Measurements from ENCODE around the gene NRXN3. TPM values are rescaled to one million over a fixed set of nuclear protein-coding genes. Genes with fewer than 3 reads are reported as not detected.

NRXN3 gene
- total and polyA plus RNA-seq, 5 donors from 2014 or later: not detected

GRCh38 chr14:78595797-78596196 is 425.6 kb downstream of the NRXN3 start:
- DNase-seq (no peak), ATAC-seq (ENCODE audit: low read depth in 2 of 2) (no peak)
- no peaks in the 10 kb centered on the region for H3K27me3 Mint-ChIP-seq
- Histone ChIP-seq H3K36me3 (ENCODE audit: control insufficient read depth, insufficient read depth, low read length) (no peaks in the 10 kb centered on the region), H3K27ac (ENCODE audit: insufficient read depth, low read length, poor library complexity, severe bottlenecking) (no peak overlapping the region), H3K4me1 (ENCODE audit: control insufficient read depth, insufficient read depth, low read length, poor library complexity, severe bottlenecking) (no peaks in the 10 kb centered on the region), H3K9me3 (ENCODE audit: control insufficient read depth in 2 of 2, low read length in 2 of 2) (no peaks in the 10 kb centered on the region), H3K4me3 (ENCODE audit: low read depth, low read length) (no peak overlapping the region), H3K27me3 (ENCODE audit: control insufficient read depth, insufficient read depth, low read length) (no peaks in the 10 kb centered on the region)
- no peaks in the 10 kb centered on the region for H3K9me3 Mint-ChIP-seq
- H3K4me1 Mint-ChIP-seq: no peaks in the 10 kb centered on the region
- H3K27ac Mint-ChIP-seq: peak overlapping the region in 1 of 3 donors; percentile 27
- no peak overlapping the region for H3K4me3 Mint-ChIP-seq
- no peaks in the 10 kb centered on the region for H3K36me3 Mint-ChIP-seq

DNA sequence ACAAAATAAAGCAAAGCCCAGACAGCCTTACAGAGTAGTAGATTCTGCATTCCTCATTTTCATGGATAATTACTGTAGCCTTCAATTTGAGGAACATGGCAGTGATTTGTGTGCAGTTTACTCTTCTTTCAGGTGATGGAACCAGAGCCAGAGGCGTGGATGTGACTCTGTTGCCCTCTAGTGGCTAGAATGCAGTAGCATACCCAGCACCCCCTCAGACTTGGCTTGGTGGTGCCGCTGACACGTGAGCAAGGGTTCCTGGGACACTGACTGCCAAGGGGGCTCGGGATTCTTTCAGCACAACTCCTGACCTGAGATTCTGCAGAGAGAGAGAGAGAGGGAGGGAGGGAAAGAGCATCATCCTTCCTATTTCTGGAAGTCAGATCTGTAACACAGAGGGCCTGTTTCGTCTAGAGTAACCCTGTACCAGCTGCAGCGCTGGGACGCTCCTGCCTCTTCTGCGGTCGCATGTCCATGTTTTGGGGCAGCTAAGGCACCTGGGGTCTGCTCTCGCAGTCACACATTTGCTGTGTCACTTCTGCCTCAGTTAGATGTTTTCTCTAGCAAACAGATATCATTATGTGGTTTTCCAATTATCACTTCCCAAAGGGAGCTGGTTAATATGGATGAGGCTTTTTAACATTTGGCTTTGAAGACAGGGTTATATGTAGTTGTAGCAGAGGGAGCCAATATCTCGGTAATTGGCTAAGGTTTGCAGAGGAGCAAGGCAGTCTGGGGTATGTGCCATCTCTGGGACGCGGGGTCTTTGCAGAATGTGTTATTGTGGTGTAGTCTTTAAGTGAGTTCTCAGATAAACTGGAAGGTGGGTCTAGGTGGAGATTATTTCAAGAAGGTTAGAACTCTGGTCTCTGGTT is 428.1 kb downstream of the NRXN3 start:
- no peaks in the 10 kb centered on the region for H3K36me3 Mint-ChIP-seq
- H3K9me3 Mint-ChIP-seq: no peaks in the 10 kb centered on the region
- DNase-seq (peak; percentile 2 to 44 (median 20)), ATAC-seq (ENCODE audit: low read depth in 2 of 2) (peak in 1 of 2 donors; percentile 31)
- no peak overlapping the region for H3K27ac ChIP-seq (ENCODE audit: insufficient read depth, low read length, poor library complexity, severe bottlenecking)
- H3K27ac Mint-ChIP-seq: no peak overlapping the region
- H3K27me3 ChIP-seq (ENCODE audit: control insufficient read depth, insufficient read depth, low read length): no peaks in the 10 kb centered on the region
- no peak overlapping the region for H3K4me3 ChIP-seq (ENCODE audit: low read depth, low read length)
- H3K9me3 ChIP-seq (ENCODE audit: control insufficient read depth in 2 of 2, low read length in 2 of 2): no peaks in the 10 kb centered on the region
- H3K27me3 Mint-ChIP-seq: no peaks in the 10 kb centered on the region
- no peaks in the 10 kb centered on the region for H3K4me1 Mint-ChIP-seq
- no peak overlapping the region for H3K4me3 Mint-ChIP-seq
- H3K36me3 ChIP-seq (ENCODE audit: control insufficient read depth, insufficient read depth, low read length): no peaks in the 10 kb centered on the region
- H3K4me1 ChIP-seq (ENCODE audit: control insufficient read depth, insufficient read depth, low read length, poor library complexity, severe bottlenecking): no peaks in the 10 kb centered on the region

GRCh38 chr14:78605025-78605762 is 435.0 kb downstream of the NRXN3 start:
- no peak overlapping the region for H3K4me3 ChIP-seq (ENCODE audit: low read depth, low read length)
- no peak overlapping the region for H3K27ac Mint-ChIP-seq
- no peaks in the 10 kb centered on the region for H3K36me3 Mint-ChIP-seq
- H3K36me3 ChIP-seq (ENCODE audit: control insufficient read depth, insufficient read depth, low read length): no peaks in the 10 kb centered on the region
- no peak overlapping the region for H3K4me3 Mint-ChIP-seq
- DNase-seq (no peak), ATAC-seq (ENCODE audit: low read depth in 2 of 2) (no peak)
- H3K27me3 Mint-ChIP-seq: no peaks in the 10 kb centered on the region
- no peaks in the 10 kb centered on the region for H3K4me1 ChIP-seq (ENCODE audit: control insufficient read depth, insufficient read depth, low read length, poor library complexity, severe bottlenecking)
- H3K27ac ChIP-seq (ENCODE audit: insufficient read depth, low read length, poor library complexity, severe bottlenecking): no peak overlapping the region
- H3K9me3 Mint-ChIP-seq: peaks cover 0 to 4% (median 0%) of the 10 kb centered on the region in 7 donors
- no peaks in the 10 kb centered on the region for H3K27me3 ChIP-seq (ENCODE audit: control insufficient read depth, insufficient read depth, low read length)
- no peaks in the 10 kb centered on the region for H3K9me3 ChIP-seq (ENCODE audit: control insufficient read depth in 2 of 2, low read length in 2 of 2)
- H3K4me1 Mint-ChIP-seq: no peaks in the 10 kb centered on the region

DNA sequence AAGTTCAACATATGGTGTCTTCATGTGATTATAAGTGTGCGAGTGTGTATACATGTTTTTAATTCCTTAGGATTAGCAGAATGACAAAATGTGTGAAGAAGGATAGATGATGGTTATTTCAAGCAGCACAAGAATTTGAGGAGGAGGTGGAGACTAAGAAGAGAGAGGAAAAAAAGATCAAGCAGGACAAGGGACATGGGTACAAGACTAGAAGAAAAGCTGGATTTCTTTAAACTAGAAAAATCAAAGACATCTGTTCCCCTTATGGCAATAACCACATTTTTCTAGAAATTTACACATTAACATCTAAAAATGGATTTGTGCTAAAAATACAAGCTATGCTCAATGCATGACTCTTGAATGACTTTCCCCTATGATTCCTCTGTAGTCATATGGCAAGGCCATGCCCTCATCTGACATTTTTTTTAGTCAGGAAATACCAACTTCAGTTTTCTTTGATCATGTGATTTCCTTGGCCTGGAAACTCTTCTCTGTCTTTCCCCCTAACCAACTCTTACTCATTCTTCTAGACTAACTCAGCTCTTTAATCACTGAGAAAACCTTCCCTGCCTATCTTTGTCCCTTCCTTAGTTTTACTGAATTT is 435.8 kb downstream of the NRXN3 start:
- Mint-ChIP-seq H3K4me1 (no peaks in the 10 kb centered on the region), H3K36me3 (no peaks in the 10 kb centered on the region), H3K27ac (no peak overlapping the region), H3K9me3 (peaks cover 0 to 4% (median 0%) of the 10 kb centered on the region in 7 donors), H3K27me3 (no peaks in the 10 kb centered on the region), H3K4me3 (no peak overlapping the region)
- H3K9me3 ChIP-seq (ENCODE audit: control insufficient read depth in 2 of 2, low read length in 2 of 2): no peaks in the 10 kb centered on the region
- H3K27ac ChIP-seq (ENCODE audit: insufficient read depth, low read length, poor library complexity, severe bottlenecking): no peak overlapping the region
- no peak for DNase-seq
- H3K4me1 ChIP-seq (ENCODE audit: control insufficient read depth, insufficient read depth, low read length, poor library complexity, severe bottlenecking): no peaks in the 10 kb centered on the region
- peaks cover 1% of the 10 kb centered on the region for H3K27me3 ChIP-seq (ENCODE audit: control insufficient read depth, insufficient read depth, low read length)
- no peak overlapping the region for H3K4me3 ChIP-seq (ENCODE audit: low read depth, low read length)
- ATAC-seq (ENCODE audit: low read depth in 2 of 2): no peak
- H3K36me3 ChIP-seq (ENCODE audit: control insufficient read depth, insufficient read depth, low read length): no peaks in the 10 kb centered on the region

DNA sequence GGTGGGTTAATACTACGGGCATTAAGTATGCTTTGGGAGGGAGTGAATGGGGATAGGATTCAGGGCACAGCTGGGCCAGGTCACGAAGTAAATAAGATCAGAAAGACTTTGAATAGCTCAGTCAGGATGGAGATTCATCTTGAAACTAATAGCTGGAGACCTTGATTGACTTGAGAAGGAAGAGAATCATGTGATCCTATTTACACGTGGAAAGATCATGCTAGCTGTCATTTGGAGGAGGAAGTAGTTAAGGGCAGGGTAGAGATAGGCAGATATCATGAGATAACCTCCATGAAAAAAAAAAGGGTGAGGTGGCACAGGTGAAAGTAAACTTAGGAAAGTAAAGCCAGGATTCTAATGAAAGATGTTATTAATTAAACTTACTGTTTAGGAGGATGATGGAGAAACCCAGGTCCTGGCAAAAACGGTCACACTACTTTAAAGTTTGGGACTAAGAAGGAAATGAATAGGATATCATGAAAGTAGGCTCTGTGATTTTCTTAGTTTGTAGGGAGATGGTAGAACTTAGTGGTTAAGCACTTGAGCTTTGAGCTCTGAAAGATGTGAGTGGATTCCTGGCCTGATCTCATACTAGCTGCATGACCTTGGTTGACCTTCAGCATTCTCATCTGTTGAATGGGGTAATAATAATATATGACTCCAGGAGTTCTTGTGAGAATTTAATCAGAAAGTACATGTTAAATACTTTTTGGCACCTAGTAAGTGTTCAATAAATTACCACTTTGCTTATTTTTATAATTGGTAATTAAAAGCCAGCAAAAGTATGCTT is 439.0 kb downstream of the NRXN3 start:
- Histone ChIP-seq H3K4me3 (ENCODE audit: low read depth, low read length) (no peak overlapping the region), H3K9me3 (ENCODE audit: control insufficient read depth in 2 of 2, low read length in 2 of 2) (no peaks in the 10 kb centered on the region), H3K36me3 (ENCODE audit: control insufficient read depth, insufficient read depth, low read length) (no peaks in the 10 kb centered on the region), H3K27ac (ENCODE audit: insufficient read depth, low read length, poor library complexity, severe bottlenecking) (no peak overlapping the region), H3K4me1 (ENCODE audit: control insufficient read depth, insufficient read depth, low read length, poor library complexity, severe bottlenecking) (no peaks in the 10 kb centered on the region), H3K27me3 (ENCODE audit: control insufficient read depth, insufficient read depth, low read length) (peaks cover 1% of the 10 kb centered on the region)
- Mint-ChIP-seq H3K4me1 (no peaks in the 10 kb centered on the region), H3K36me3 (no peaks in the 10 kb centered on the region), H3K27ac (no peak overlapping the region), H3K27me3 (no peaks in the 10 kb centered on the region), H3K9me3 (peaks cover 0 to 7% (median 0%) of the 10 kb centered on the region in 7 donors), H3K4me3 (no peak overlapping the region)
- DNase-seq: no peak
- no peak for ATAC-seq (ENCODE audit: low read depth in 2 of 2)

DNA sequence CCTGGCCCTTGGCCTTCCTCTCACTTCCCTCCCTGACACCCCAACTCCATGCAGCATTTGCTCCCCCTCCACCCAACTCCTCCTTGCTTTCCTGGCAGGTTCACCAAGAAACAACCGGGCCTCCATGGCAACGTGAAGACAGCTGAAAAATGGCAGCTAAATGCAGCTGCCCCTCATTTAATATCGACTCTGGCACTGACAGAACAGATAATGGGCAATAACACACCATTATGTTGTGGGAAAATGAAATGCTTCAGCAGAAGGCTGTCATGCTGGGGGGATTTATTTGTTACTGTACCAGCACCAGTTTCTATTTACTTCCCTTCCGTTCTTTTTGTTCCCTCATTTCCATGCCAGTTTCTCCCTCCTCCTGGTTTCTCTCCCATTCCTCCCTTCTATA is 440.8 kb downstream of the NRXN3 start:
- Mint-ChIP-seq H3K36me3 (no peaks in the 10 kb centered on the region), H3K27me3 (no peaks in the 10 kb centered on the region), H3K4me1 (no peaks in the 10 kb centered on the region), H3K27ac (no peak overlapping the region), H3K4me3 (no peak overlapping the region), H3K9me3 (peaks cover 0 to 7% (median 0%) of the 10 kb centered on the region in 7 donors)
- DNase-seq (no peak), ATAC-seq (ENCODE audit: low read depth in 2 of 2) (no peak)
- Histone ChIP-seq H3K9me3 (ENCODE audit: control insufficient read depth in 2 of 2, low read length in 2 of 2) (no peaks in the 10 kb centered on the region), H3K4me1 (ENCODE audit: control insufficient read depth, insufficient read depth, low read length, poor library complexity, severe bottlenecking) (no peaks in the 10 kb centered on the region), H3K4me3 (ENCODE audit: low read depth, low read length) (no peak overlapping the region), H3K36me3 (ENCODE audit: control insufficient read depth, insufficient read depth, low read length) (no peaks in the 10 kb centered on the region), H3K27ac (ENCODE audit: insufficient read depth, low read length, poor library complexity, severe bottlenecking) (no peak overlapping the region), H3K27me3 (ENCODE audit: control insufficient read depth, insufficient read depth, low read length) (peaks cover 1% of the 10 kb centered on the region)

DNA sequence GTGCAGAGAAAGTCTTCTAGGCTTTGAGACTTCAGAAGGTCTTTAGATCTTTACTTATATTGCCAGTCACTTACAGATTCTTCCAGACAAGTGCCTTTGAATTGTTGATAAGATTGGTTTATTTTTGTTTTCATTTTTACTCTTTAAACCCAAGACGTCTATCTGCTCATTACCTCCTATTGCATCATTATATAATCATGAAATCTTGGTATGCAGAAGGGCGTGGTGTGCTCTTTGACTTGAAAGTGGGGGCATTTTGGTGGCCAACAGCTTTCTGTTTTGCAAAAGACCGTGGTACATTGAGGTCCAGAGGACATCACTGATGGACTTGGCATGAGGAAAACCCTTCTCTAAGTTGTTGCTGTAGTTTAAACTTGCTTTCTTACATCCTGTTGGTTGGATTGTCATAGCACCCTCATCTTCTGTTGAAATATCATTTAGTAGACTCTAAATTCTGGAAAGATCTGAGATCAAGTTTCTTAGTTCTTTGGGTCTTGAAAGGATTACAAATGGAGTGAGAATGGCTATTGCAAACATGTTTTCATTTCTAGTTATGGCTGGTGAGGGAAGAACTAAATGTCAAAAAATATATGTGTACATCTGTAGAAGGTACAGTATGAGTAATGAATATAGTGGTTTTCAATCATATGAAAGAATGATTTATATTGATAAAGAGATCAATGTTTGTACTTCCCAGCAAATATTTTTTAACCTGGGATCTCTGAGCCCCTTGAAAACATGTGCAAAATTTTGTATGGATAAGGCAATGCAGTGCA is 441.8 kb downstream of the NRXN3 start:
- H3K9me3 ChIP-seq (ENCODE audit: control insufficient read depth in 2 of 2, low read length in 2 of 2): no peaks in the 10 kb centered on the region
- ATAC-seq (ENCODE audit: low read depth in 2 of 2) (no peak), DNase-seq (no peak)
- Mint-ChIP-seq H3K9me3 (peaks cover 0 to 7% (median 0%) of the 10 kb centered on the region in 7 donors), H3K36me3 (no peaks in the 10 kb centered on the region), H3K4me3 (no peak overlapping the region), H3K27ac (no peak overlapping the region), H3K27me3 (no peaks in the 10 kb centered on the region), H3K4me1 (no peaks in the 10 kb centered on the region)
- H3K4me1 ChIP-seq (ENCODE audit: control insufficient read depth, insufficient read depth, low read length, poor library complexity, severe bottlenecking): no peaks in the 10 kb centered on the region
- H3K27ac ChIP-seq (ENCODE audit: insufficient read depth, low read length, poor library complexity, severe bottlenecking): no peak overlapping the region
- peaks cover 1% of the 10 kb centered on the region for H3K27me3 ChIP-seq (ENCODE audit: control insufficient read depth, insufficient read depth, low read length)
- no peak overlapping the region for H3K4me3 ChIP-seq (ENCODE audit: low read depth, low read length)
- H3K36me3 ChIP-seq (ENCODE audit: control insufficient read depth, insufficient read depth, low read length): no peaks in the 10 kb centered on the region

All from CD4-positive, CD25-positive, alpha-beta regulatory T cell (primary cell).